ENCODE measurements around the gene RNF41.

Gene RNF41

DNA sequence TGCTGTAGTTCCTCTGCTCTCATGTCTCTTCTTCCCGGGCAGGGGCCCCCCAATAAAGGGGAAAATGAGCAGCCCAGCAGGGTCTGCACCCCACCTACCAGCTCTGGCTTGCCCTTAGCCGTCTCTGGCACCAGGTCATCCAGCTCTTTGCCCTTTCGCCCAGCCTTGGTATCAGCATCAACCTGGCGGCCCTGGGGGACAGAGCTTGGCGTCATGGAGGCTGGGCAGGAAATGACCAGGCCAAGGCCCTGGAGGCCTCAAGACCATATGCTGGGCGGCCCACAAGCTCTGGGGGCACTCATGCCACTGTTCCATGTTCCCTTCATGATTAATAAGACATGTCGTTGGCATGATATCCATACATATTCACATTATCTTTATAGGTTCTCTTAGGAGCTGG lies 48.9 kb downstream of the RNF41 start:
- no peak overlapping the region for H3K4me3 ChIP-seq (ENCODE audit: insufficient read depth in 1 of 2, low read depth in 1 of 2, low read length in 2 of 2)
- no peak overlapping the region for H2BK15ac ChIP-seq (ENCODE audit: low read depth, poor library complexity, severe bottlenecking)
- no peak overlapping the region for H3K9ac ChIP-seq (ENCODE audit: low read length)
- H3K4ac ChIP-seq (ENCODE audit: low read depth in 1 of 2, low read length in 2 of 2), result no peak overlapping the region
- H3K4me2 ChIP-seq (ENCODE audit: low read length, poor library complexity, severe bottlenecking), result no peak overlapping the region
- H3K36me3 ChIP-seq (ENCODE audit: control insufficient read depth in 1 of 2, insufficient read depth in 2 of 2, low read depth in 1 of 2, low read length in 2 of 2), result peaks cover 75 to 91% of the 10 kb centered on the region in 2 experiments
- H3K18ac ChIP-seq (ENCODE audit: low read depth in 1 of 2, low read length in 2 of 2), result no peak overlapping the region
- H3K4me1 ChIP-seq (ENCODE audit: control insufficient read depth, insufficient read depth, low read depth, low read length), result peaks cover 2% of the 10 kb centered on the region
- no peak overlapping the region for H4K8ac ChIP-seq (ENCODE audit: low read length)
- no peaks in the 10 kb centered on the region for H3K9me3 ChIP-seq (ENCODE audit: control insufficient read depth, low read length)
- no peak overlapping the region for H3K27ac ChIP-seq (ENCODE audit: low read length, poor library complexity, severe bottlenecking)
- no peak overlapping the region for H2BK120ac ChIP-seq (ENCODE audit: low read depth, low read length)
- H2AK5ac ChIP-seq (ENCODE audit: low read length, severe bottlenecking), result no peak overlapping the region
- H4K91ac ChIP-seq (ENCODE audit: low read length), result no peak overlapping the region
- no peak overlapping the region for H3K23ac ChIP-seq (ENCODE audit: low read length in 2 of 2)
- H3K27me3 ChIP-seq (ENCODE audit: control insufficient read depth in 1 of 2, insufficient read depth in 1 of 2, low read length in 2 of 2), result no peaks in the 10 kb centered on the region
- H2BK12ac ChIP-seq (ENCODE audit: low read length in 2 of 2), result no peak overlapping the region
- no peak for DNase-seq
- H3K79me1 ChIP-seq (replicated peaks; ENCODE audit: low read length, poor library complexity, severe bottlenecking), result peaks cover 21% of the 10 kb centered on the region
- 97% methylated on average over 5 of the region's 7 CpGs for WGBS
- no peak overlapping the region for H3K14ac ChIP-seq (ENCODE audit: low read length in 2 of 2)
- no peak overlapping the region for H2BK5ac ChIP-seq (ENCODE audit: low read depth, low read length, poor library complexity, severe bottlenecking)
- H2AFZ ChIP-seq (ENCODE audit: low read depth, low read length), result no peak overlapping the region

DNA sequence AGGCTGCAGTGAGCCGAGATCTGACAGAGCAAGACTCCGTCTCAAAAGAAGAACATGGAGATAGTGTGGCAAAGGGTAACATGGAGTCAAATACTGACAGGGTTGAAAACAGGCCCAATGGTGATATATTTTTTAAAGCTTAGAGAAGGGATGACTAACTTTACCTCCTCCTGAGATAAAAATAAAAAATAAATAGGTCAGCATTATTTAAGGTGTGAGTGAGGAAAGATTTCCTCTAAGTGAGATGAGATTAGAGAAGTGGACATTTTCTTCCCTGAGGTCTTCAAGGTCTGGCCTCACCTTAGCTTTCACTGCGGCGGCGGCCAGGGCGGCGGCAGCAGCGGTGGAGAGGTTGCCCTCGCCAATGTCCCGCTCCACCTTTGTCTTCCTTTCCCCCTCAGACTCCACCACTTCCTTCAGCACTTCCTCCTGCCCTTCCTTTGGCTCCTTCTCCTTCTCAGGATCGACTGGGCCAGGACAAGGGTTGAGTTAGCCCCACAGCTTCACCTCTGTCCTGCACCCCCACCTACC lies 52.4 kb downstream of the RNF41 start:
- Histone ChIP-seq H3K14ac (ENCODE audit: low read length in 2 of 2) (no peak overlapping the region), H2AK5ac (ENCODE audit: low read length, severe bottlenecking) (no peak overlapping the region), H3K23ac (ENCODE audit: low read length in 2 of 2) (no peak overlapping the region), H3K27ac (ENCODE audit: low read length, poor library complexity, severe bottlenecking) (no peak overlapping the region), H2BK5ac (ENCODE audit: low read depth, low read length, poor library complexity, severe bottlenecking) (no peak overlapping the region), H3K18ac (ENCODE audit: low read depth in 1 of 2, low read length in 2 of 2) (no peak overlapping the region), H3K4me3 (ENCODE audit: insufficient read depth in 1 of 2, low read depth in 1 of 2, low read length in 2 of 2) (peak overlapping the region in 1 of 2 experiments; percentile 8), H3K36me3 (ENCODE audit: control insufficient read depth in 1 of 2, insufficient read depth in 2 of 2, low read depth in 1 of 2, low read length in 2 of 2) (peaks cover 89 to 93% of the 10 kb centered on the region in 2 experiments), H2AFZ (ENCODE audit: low read depth, low read length) (no peak overlapping the region), H3K9me3 (ENCODE audit: control insufficient read depth, low read length) (no peaks in the 10 kb centered on the region), H3K79me1 (replicated peaks; ENCODE audit: low read length, poor library complexity, severe bottlenecking) (peaks cover 14% of the 10 kb centered on the region), H3K4me1 (ENCODE audit: control insufficient read depth, insufficient read depth, low read depth, low read length) (peaks cover 7% of the 10 kb centered on the region), H2BK15ac (ENCODE audit: low read depth, poor library complexity, severe bottlenecking) (no peak overlapping the region), H4K91ac (ENCODE audit: low read length) (no peak overlapping the region), H3K4ac (ENCODE audit: low read depth in 1 of 2, low read length in 2 of 2) (no peak overlapping the region), H2BK120ac (ENCODE audit: low read depth, low read length) (no peak overlapping the region), H2BK12ac (ENCODE audit: low read length in 2 of 2) (no peak overlapping the region), H3K27me3 (ENCODE audit: control insufficient read depth in 1 of 2, insufficient read depth in 1 of 2, low read length in 2 of 2) (no peaks in the 10 kb centered on the region), H3K4me2 (ENCODE audit: low read length, poor library complexity, severe bottlenecking) (no peak overlapping the region), H4K8ac (ENCODE audit: low read length) (no peak overlapping the region), H3K9ac (ENCODE audit: low read length) (no peak overlapping the region)
- no peak for DNase-seq
- 96% methylated on average over 11 of the region's 11 CpGs for WGBS

DNA sequence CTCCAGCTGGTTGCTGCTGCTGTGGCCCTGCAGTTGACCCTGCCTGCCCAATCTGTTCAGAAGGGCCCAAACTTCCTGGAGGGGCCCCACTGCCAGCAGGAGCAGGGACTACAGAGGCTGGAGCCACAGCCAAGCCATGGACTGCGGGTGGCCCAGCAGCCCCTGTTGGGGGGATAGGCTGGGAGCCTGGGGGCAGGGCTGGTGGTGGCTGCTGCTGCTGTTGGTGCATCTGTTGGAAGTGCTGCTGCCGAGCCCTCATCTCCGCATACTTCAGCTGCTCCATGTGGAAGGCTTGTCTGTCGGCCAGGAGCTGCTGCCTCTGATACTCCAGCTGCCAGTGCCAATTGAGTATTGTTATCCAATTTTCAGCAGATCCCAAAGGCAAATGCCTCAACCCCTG lies 56.4 kb downstream of the RNF41 start:
- H4K8ac ChIP-seq (ENCODE audit: low read length), result peak overlapping the region; percentile 42
- peaks cover 85 to 95% of the 10 kb centered on the region in 2 experiments for H3K36me3 ChIP-seq (ENCODE audit: control insufficient read depth in 1 of 2, insufficient read depth in 2 of 2, low read depth in 1 of 2, low read length in 2 of 2)
- no peak overlapping the region for H3K4me2 ChIP-seq (ENCODE audit: low read length, poor library complexity, severe bottlenecking)
- H2BK15ac ChIP-seq (ENCODE audit: low read depth, poor library complexity, severe bottlenecking), result no peak overlapping the region
- peak overlapping the region; percentile 9 for H3K27ac ChIP-seq (ENCODE audit: low read length, poor library complexity, severe bottlenecking)
- no peak overlapping the region for H2BK120ac ChIP-seq (ENCODE audit: low read depth, low read length)
- H3K4ac ChIP-seq (ENCODE audit: low read depth in 1 of 2, low read length in 2 of 2), result no peak overlapping the region
- no peak overlapping the region for H2BK5ac ChIP-seq (ENCODE audit: low read depth, low read length, poor library complexity, severe bottlenecking)
- no peak overlapping the region for H3K4me3 ChIP-seq (ENCODE audit: insufficient read depth in 1 of 2, low read depth in 1 of 2, low read length in 2 of 2)
- no peak overlapping the region for H3K23ac ChIP-seq (ENCODE audit: low read length in 2 of 2)
- H3K27me3 ChIP-seq (ENCODE audit: control insufficient read depth in 1 of 2, insufficient read depth in 1 of 2, low read length in 2 of 2), result no peaks in the 10 kb centered on the region
- no peak overlapping the region for H2AFZ ChIP-seq (ENCODE audit: low read depth, low read length)
- peaks cover 2% of the 10 kb centered on the region for H3K79me1 ChIP-seq (replicated peaks; ENCODE audit: low read length, poor library complexity, severe bottlenecking)
- H2AK5ac ChIP-seq (ENCODE audit: low read length, severe bottlenecking), result no peak overlapping the region
- H3K9me3 ChIP-seq (ENCODE audit: control insufficient read depth, low read length), result no peaks in the 10 kb centered on the region
- no peak for DNase-seq
- no peak overlapping the region for H2BK12ac ChIP-seq (ENCODE audit: low read length in 2 of 2)
- no peak overlapping the region for H4K91ac ChIP-seq (ENCODE audit: low read length)
- H3K4me1 ChIP-seq (ENCODE audit: control insufficient read depth, insufficient read depth, low read depth, low read length), result peaks cover 23% of the 10 kb centered on the region
- 91% methylated on average over 4 of the region's 4 CpGs for WGBS
- H3K14ac ChIP-seq (ENCODE audit: low read length in 2 of 2), result no peak overlapping the region
- no peak overlapping the region for H3K9ac ChIP-seq (ENCODE audit: low read length)
- H3K18ac ChIP-seq (ENCODE audit: low read depth in 1 of 2, low read length in 2 of 2), result no peak overlapping the region

DNA sequence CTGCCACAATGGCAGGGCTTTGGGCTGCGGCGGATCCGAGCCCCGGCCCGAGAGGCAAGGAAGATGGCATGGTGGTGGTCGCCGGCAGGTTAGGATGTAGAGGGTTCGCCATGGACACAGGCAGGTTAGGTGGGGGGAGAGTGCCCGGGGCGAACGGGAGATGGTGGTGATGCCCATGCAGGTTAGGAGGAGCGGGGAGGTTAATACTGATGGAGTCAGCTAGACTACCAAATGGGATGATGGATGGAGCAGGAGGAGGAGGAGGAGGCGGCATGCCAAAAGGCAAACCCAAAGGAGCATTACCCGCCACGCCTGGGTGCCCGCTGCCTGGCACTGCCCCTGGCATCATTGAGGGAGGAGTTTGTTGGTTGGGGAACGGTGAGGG lies 57.4 kb downstream of the RNF41 start:
- Histone ChIP-seq H3K36me3 (ENCODE audit: control insufficient read depth in 1 of 2, insufficient read depth in 2 of 2, low read depth in 1 of 2, low read length in 2 of 2) (peaks cover 85 to 95% of the 10 kb centered on the region in 2 experiments), H3K4me3 (ENCODE audit: insufficient read depth in 1 of 2, low read depth in 1 of 2, low read length in 2 of 2) (no peak overlapping the region), H2BK5ac (ENCODE audit: low read depth, low read length, poor library complexity, severe bottlenecking) (no peak overlapping the region), H3K9me3 (ENCODE audit: control insufficient read depth, low read length) (no peaks in the 10 kb centered on the region), H3K79me1 (replicated peaks; ENCODE audit: low read length, poor library complexity, severe bottlenecking) (peaks cover 2% of the 10 kb centered on the region), H3K4me2 (ENCODE audit: low read length, poor library complexity, severe bottlenecking) (no peak overlapping the region), H2BK12ac (ENCODE audit: low read length in 2 of 2) (peak overlapping the region in 1 of 2 experiments; percentile 40), H3K9ac (ENCODE audit: low read length) (no peak overlapping the region), H4K91ac (ENCODE audit: low read length) (no peak overlapping the region), H3K4me1 (ENCODE audit: control insufficient read depth, insufficient read depth, low read depth, low read length) (peaks cover 26% of the 10 kb centered on the region), H2BK15ac (ENCODE audit: low read depth, poor library complexity, severe bottlenecking) (no peak overlapping the region), H3K23ac (ENCODE audit: low read length in 2 of 2) (no peak overlapping the region), H3K27ac (ENCODE audit: low read length, poor library complexity, severe bottlenecking) (no peak overlapping the region), H3K18ac (ENCODE audit: low read depth in 1 of 2, low read length in 2 of 2) (no peak overlapping the region), H2AK5ac (ENCODE audit: low read length, severe bottlenecking) (no peak overlapping the region), H3K14ac (ENCODE audit: low read length in 2 of 2) (no peak overlapping the region), H3K4ac (ENCODE audit: low read depth in 1 of 2, low read length in 2 of 2) (no peak overlapping the region), H2AFZ (ENCODE audit: low read depth, low read length) (no peak overlapping the region), H2BK120ac (ENCODE audit: low read depth, low read length) (no peak overlapping the region), H4K8ac (ENCODE audit: low read length) (no peak overlapping the region), H3K27me3 (ENCODE audit: control insufficient read depth in 1 of 2, insufficient read depth in 1 of 2, low read length in 2 of 2) (no peaks in the 10 kb centered on the region)
- DNase-seq, result no peak
- 98% methylated on average over 16 of the region's 17 CpGs for WGBS
